VCaP (cell line): Measurements from ENCODE around the gene PRKCA.

Experiments used
- H3K27ac ChIP-seq: fragments of 450-650 bp; 2 replicates; pipeline ENCODE4 v1.5.1; 2017
- TF ChIP-seq, protein P1 (sequence below): fragments of 450-650 bp; conservative IDR thresholded peaks from 2 replicates; pipeline ENCODE4 v1.5.1; 2017; ENCODE audit warnings: mild to moderate bottlenecking, moderate library complexity

PRKCA gene

DNA sequence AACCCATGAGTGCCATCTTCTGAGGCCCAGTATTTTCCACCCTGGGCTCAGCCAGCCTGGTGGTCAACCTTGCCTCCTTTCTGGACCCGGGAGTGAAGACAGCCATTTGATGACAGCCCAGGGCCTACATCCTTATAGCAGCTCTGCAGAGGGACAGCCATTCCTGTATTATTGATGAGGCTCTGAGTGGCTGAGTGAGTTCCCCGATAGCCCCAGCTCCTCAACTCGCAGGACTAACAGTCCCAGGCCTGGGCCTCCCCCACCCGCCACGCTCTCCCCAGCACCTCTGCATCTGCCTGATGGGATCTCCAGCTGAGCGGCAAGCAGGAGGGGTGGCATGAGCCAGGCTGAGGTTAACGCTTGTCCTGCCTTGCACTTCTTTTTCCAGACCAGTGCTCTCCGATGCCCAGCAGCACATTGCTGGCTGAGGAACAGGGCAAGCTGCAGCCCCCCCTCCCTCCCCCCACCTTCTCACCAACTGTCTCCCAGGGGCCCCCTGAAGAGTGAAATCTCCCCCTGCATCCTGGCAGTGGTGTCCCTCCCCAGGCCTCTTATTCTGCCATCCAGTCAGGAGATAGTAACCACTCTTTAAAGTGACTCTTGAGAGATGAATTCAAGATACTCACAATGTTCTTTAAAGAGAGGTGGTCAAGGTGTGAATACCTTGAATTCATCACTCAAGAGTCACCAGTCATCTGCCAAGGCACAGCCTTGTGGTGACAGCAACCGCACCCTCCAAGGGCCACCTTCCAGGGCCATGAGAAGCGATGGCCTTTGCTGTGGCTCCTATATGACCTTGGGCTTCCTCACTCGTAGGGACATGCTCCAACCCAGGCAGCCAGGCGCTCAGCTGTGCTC, 556.0 kb downstream of the PRKCA start:
- no peak overlapping the region for H3K27ac ChIP-seq
- TF ChIP-seq, protein P1, sequence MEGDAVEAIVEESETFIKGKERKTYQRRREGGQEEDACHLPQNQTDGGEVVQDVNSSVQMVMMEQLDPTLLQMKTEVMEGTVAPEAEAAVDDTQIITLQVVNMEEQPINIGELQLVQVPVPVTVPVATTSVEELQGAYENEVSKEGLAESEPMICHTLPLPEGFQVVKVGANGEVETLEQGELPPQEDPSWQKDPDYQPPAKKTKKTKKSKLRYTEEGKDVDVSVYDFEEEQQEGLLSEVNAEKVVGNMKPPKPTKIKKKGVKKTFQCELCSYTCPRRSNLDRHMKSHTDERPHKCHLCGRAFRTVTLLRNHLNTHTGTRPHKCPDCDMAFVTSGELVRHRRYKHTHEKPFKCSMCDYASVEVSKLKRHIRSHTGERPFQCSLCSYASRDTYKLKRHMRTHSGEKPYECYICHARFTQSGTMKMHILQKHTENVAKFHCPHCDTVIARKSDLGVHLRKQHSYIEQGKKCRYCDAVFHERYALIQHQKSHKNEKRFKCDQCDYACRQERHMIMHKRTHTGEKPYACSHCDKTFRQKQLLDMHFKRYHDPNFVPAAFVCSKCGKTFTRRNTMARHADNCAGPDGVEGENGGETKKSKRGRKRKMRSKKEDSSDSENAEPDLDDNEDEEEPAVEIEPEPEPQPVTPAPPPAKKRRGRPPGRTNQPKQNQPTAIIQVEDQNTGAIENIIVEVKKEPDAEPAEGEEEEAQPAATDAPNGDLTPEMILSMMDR = no peak

DNA sequence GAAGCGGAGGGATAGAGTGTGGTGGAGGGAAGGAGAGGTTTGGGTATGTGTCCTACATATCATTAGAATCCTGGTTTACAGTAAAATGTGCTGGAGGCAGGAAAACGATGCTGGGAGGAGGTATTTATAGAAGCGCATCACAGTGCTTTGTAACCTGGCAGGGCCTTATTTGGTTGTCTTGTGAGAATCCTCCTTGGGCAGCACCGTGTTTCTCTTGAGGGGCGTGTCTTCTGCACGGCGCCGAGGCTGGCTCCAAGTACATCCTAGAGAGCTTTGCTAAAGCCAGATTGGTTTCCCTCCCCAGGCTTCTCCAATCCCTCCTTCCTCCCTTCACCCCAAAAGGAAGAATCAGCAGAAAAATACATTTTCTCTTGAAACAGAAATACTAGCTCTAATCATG, 556.9 kb downstream of the PRKCA start:
- TF ChIP-seq, protein P1 = no peak
- H3K27ac ChIP-seq = no peak overlapping the region

DNA sequence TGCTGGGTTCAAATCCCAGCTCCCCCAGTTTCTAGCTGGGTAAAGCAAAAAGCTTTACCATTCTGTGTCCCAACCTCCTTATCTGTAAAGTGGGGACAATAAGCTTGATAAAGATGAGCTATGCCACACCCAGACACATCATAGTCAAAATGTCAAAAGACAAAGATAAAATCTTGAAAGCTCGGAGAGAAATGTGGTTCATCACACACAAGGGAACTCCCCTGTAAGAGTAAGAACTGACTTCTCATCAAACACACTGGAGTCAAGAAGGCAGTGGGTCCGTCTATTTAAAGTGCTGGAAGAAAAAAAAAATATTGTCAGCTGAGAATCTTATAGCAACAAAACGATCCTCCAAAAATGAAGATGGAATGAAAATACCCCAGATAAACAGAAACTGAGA, 557.8 kb downstream of the PRKCA start:
- no peak overlapping the region for H3K27ac ChIP-seq
- TF ChIP-seq, protein P1 = no peak
